ENCODE measurements around the gene IFNL2. TPM values are rescaled to one million over a fixed set of nuclear protein-coding genes. Genes with fewer than 3 reads are reported as not detected.
A peak's percentile ranks its signal among the peaks of the same experiment; 100 is the strongest.

Gene IFNL2
- total and polyA plus RNA-seq, 3 experiments from 2014 or later, result not detected

GRCh38 chr19:39301021-39301420, 32.8 kb downstream of the IFNL2 start:
- no peak for DNase-seq
- Mint-ChIP-seq H3K9me3 (no peaks in the 10 kb centered on the region), H3K36me3 (no peaks in the 10 kb centered on the region), H3K4me3 (no peak overlapping the region), H3K27me3 (peaks cover 0 to 1% of the 10 kb centered on the region in 2 donors), H3K27ac (peak overlapping the region in 3 of 8 donors; percentile 24 to 89 (median 81)), H3K4me1 (peaks cover 27 to 36% (median 30%) of the 10 kb centered on the region in 3 donors)
- CTCF ChIA-PET, result interaction anchor here (1.6 kb wide), 1 partner anchor 179 kb away, joined by 3 read pairs; no protein-coding TSS in a partner anchor
- no peaks in the 10 kb centered on the region for H3K9me3 ChIP-seq (ENCODE audit: low read length)
- H3K36me3 ChIP-seq (ENCODE audit: insufficient read depth, low read length), result no peaks in the 10 kb centered on the region
- H3K27me3 ChIP-seq (ENCODE audit: insufficient read depth, low read length, poor library complexity, severe bottlenecking), result no peaks in the 10 kb centered on the region
- peaks cover 19% of the 10 kb centered on the region for H3K4me1 ChIP-seq (ENCODE audit: insufficient read depth, low read length)
- H3K4me3 ChIP-seq (ENCODE audit: low read length), result no peak overlapping the region
- no peak overlapping the region for H3K27ac ChIP-seq (ENCODE audit: low read depth, low read length)
- POLR2A ChIA-PET, result interaction anchor here (0.5 kb wide), 1 partner anchor 21 kb away, joined by 3 read pairs; no protein-coding TSS in a partner anchor

GRCh38 chr19:39301562-39301961, 33.4 kb downstream of the IFNL2 start:
- Mint-ChIP-seq H3K36me3 (peaks cover 0 to 1% (median 0%) of the 10 kb centered on the region in 3 donors), H3K4me3 (no peak overlapping the region), H3K27me3 (peaks cover 0 to 1% of the 10 kb centered on the region in 2 donors), H3K4me1 (peaks cover 27 to 36% (median 30%) of the 10 kb centered on the region in 3 donors), H3K27ac (peak overlapping the region in 1 of 8 donors; percentile 76), H3K9me3 (no peaks in the 10 kb centered on the region)
- Histone ChIP-seq H3K27ac (ENCODE audit: low read depth, low read length) (no peak overlapping the region), H3K27me3 (ENCODE audit: insufficient read depth, low read length, poor library complexity, severe bottlenecking) (no peaks in the 10 kb centered on the region), H3K4me1 (ENCODE audit: insufficient read depth, low read length) (peaks cover 19% of the 10 kb centered on the region), H3K36me3 (ENCODE audit: insufficient read depth, low read length) (no peaks in the 10 kb centered on the region), H3K9me3 (ENCODE audit: low read length) (no peaks in the 10 kb centered on the region), H3K4me3 (ENCODE audit: low read length) (no peak overlapping the region)
- DNase-seq, result no peak
- CTCF ChIA-PET, result no interaction called here
- POLR2A ChIA-PET, result interaction anchor here (0.5 kb wide), 1 partner anchor 21 kb away, joined by 3 read pairs; no protein-coding TSS in a partner anchor

- H3K4me1 Mint-ChIP-seq, result peaks cover 11 to 16% (median 12%) of the 10 kb centered on the region in 3 donors
- no peak overlapping the region for H3K4me3 ChIP-seq (ENCODE audit: low read length)
- H3K9me3 Mint-ChIP-seq, result no peaks in the 10 kb centered on the region
- H3K4me1 ChIP-seq (ENCODE audit: insufficient read depth, low read length), result peaks cover 10% of the 10 kb centered on the region
- peak in 1 of 5 donors; percentile 26 for DNase-seq
- H3K36me3 ChIP-seq (ENCODE audit: insufficient read depth, low read length), result no peaks in the 10 kb centered on the region
- H3K36me3 Mint-ChIP-seq, result peaks cover 0 to 6% (median 0%) of the 10 kb centered on the region in 3 donors
- CTCF ChIA-PET, result interaction anchor here (1.1 to 1.2 kb wide), 2 partner anchors 10 to 58 kb away, joined by 3 read pairs; no protein-coding TSS in a partner anchor
- H3K4me3 Mint-ChIP-seq, result no peak overlapping the region
- peak overlapping the region in 1 of 8 donors; percentile 47 for H3K27ac Mint-ChIP-seq
- H3K27ac ChIP-seq (ENCODE audit: low read depth, low read length), result no peak overlapping the region
- no peaks in the 10 kb centered on the region for H3K27me3 ChIP-seq (ENCODE audit: insufficient read depth, low read length, poor library complexity, severe bottlenecking)
- H3K9me3 ChIP-seq (ENCODE audit: low read length), result no peaks in the 10 kb centered on the region
- POLR2A ChIA-PET, result no interaction called here
- peaks cover 0 to 1% of the 10 kb centered on the region in 2 donors for H3K27me3 Mint-ChIP-seq
Observed at GRCh38 chr19:39303373-39304184, 35.4 kb downstream of the IFNL2 start.

GRCh38 chr19:39304185-39304513, 36.0 kb downstream of the IFNL2 start:
- peaks cover 0 to 1% of the 10 kb centered on the region in 2 donors for H3K27me3 Mint-ChIP-seq
- Histone ChIP-seq H3K36me3 (ENCODE audit: insufficient read depth, low read length) (no peaks in the 10 kb centered on the region), H3K9me3 (ENCODE audit: low read length) (no peaks in the 10 kb centered on the region), H3K27ac (ENCODE audit: low read depth, low read length) (no peak overlapping the region), H3K27me3 (ENCODE audit: insufficient read depth, low read length, poor library complexity, severe bottlenecking) (no peaks in the 10 kb centered on the region), H3K4me3 (ENCODE audit: low read length) (no peak overlapping the region), H3K4me1 (ENCODE audit: insufficient read depth, low read length) (peaks cover 7% of the 10 kb centered on the region)
- no peak overlapping the region for H3K4me3 Mint-ChIP-seq
- POLR2A ChIA-PET, result no interaction called here
- H3K4me1 Mint-ChIP-seq, result peaks cover 8 to 12% (median 9%) of the 10 kb centered on the region in 3 donors
- peaks cover 0 to 10% (median 0%) of the 10 kb centered on the region in 3 donors for H3K36me3 Mint-ChIP-seq
- H3K9me3 Mint-ChIP-seq, result no peaks in the 10 kb centered on the region
- CTCF ChIA-PET, result interaction anchor here (1.1 to 1.2 kb wide), 2 partner anchors 10 to 58 kb away, joined by 3 read pairs; no protein-coding TSS in a partner anchor
- no peak for DNase-seq
- peak overlapping the region in 3 of 8 donors; percentile 18 to 75 (median 48) for H3K27ac Mint-ChIP-seq

GRCh38 chr19:39304701-39305571, 36.7 kb downstream of the IFNL2 start:
- H3K36me3 ChIP-seq (ENCODE audit: insufficient read depth, low read length), result no peaks in the 10 kb centered on the region
- peaks cover 0 to 16% (median 0%) of the 10 kb centered on the region in 3 donors for H3K36me3 Mint-ChIP-seq
- peak in 1 of 5 donors; percentile 33 for DNase-seq
- no peak overlapping the region for H3K4me3 Mint-ChIP-seq
- ChIA-PET CTCF (no interaction called here), POLR2A (no interaction called here)
- peaks cover 2 to 4% (median 4%) of the 10 kb centered on the region in 3 donors for H3K4me1 Mint-ChIP-seq
- no peak overlapping the region for H3K4me3 ChIP-seq (ENCODE audit: low read length)
- H3K27ac ChIP-seq (ENCODE audit: low read depth, low read length), result no peak overlapping the region
- peaks cover 0 to 1% of the 10 kb centered on the region in 2 donors for H3K27me3 Mint-ChIP-seq
- H3K4me1 ChIP-seq (ENCODE audit: insufficient read depth, low read length), result peaks cover under 1% of the 10 kb centered on the region
- no peaks in the 10 kb centered on the region for H3K9me3 Mint-ChIP-seq
- peak overlapping the region in 2 of 8 donors; percentile 48 to 93 for H3K27ac Mint-ChIP-seq
- no peaks in the 10 kb centered on the region for H3K27me3 ChIP-seq (ENCODE audit: insufficient read depth, low read length, poor library complexity, severe bottlenecking)
- H3K9me3 ChIP-seq (ENCODE audit: low read length), result no peaks in the 10 kb centered on the region

- ChIA-PET POLR2A (interaction anchor here (0.6 kb wide), 1 partner anchor 94 kb away, joined by 3 read pairs; no protein-coding TSS in a partner anchor), CTCF (no interaction called here)
- Mint-ChIP-seq H3K4me1 (peaks cover 2 to 13% (median 7%) of the 10 kb centered on the region in 3 donors), H3K9me3 (no peaks in the 10 kb centered on the region), H3K27ac (peak overlapping the region in 2 of 8 donors; percentile 20 to 74), H3K27me3 (peaks cover 0 to 1% of the 10 kb centered on the region in 2 donors), H3K4me3 (no peak overlapping the region), H3K36me3 (peaks cover 0 to 27% (median under 1%) of the 10 kb centered on the region in 3 donors)
- H3K9me3 ChIP-seq (ENCODE audit: low read length), result no peaks in the 10 kb centered on the region
- H3K4me3 ChIP-seq (ENCODE audit: low read length), result no peak overlapping the region
- no peak for DNase-seq
- H3K4me1 ChIP-seq (ENCODE audit: insufficient read depth, low read length), result no peaks in the 10 kb centered on the region
- H3K27ac ChIP-seq (ENCODE audit: low read depth, low read length), result no peak overlapping the region
- no peaks in the 10 kb centered on the region for H3K36me3 ChIP-seq (ENCODE audit: insufficient read depth, low read length)
- H3K27me3 ChIP-seq (ENCODE audit: insufficient read depth, low read length, poor library complexity, severe bottlenecking), result no peaks in the 10 kb centered on the region
Observed at GRCh38 chr19:39306075-39306474, 37.9 kb downstream of the IFNL2 start.

GRCh38 chr19:39307046-39307821, 39.0 kb downstream of the IFNL2 start:
- DNase-seq, result peak in 1 of 5 donors; percentile 42
- H3K27ac Mint-ChIP-seq, result no peak overlapping the region

More at GRCh38 chr19:39307046-39307821, 39.0 kb downstream of the IFNL2 start:
- H3K36me3 ChIP-seq (ENCODE audit: insufficient read depth, low read length), result no peaks in the 10 kb centered on the region
- Mint-ChIP-seq H3K4me3 (peak overlapping the region in 1 of 7 donors; percentile 23), H3K27me3 (peaks cover 0 to 1% of the 10 kb centered on the region in 2 donors), H3K9me3 (no peaks in the 10 kb centered on the region), H3K36me3 (peaks cover 0 to 37% (median 7%) of the 10 kb centered on the region in 3 donors), H3K4me1 (peaks cover 5 to 19% (median 11%) of the 10 kb centered on the region in 3 donors)
- no peaks in the 10 kb centered on the region for H3K4me1 ChIP-seq (ENCODE audit: insufficient read depth, low read length)
- ChIA-PET POLR2A (no interaction called here), CTCF (no interaction called here)
- H3K4me3 ChIP-seq (ENCODE audit: low read length), result no peak overlapping the region
- no peaks in the 10 kb centered on the region for H3K9me3 ChIP-seq (ENCODE audit: low read length)
- no peak overlapping the region for H3K27ac ChIP-seq (ENCODE audit: low read depth, low read length)
- H3K27me3 ChIP-seq (ENCODE audit: insufficient read depth, low read length, poor library complexity, severe bottlenecking), result no peaks in the 10 kb centered on the region
